Trophoblast cell (in vitro differentiated cells and primary cell): ENCODE results near the gene STK25.

Source experiments
- DNase-seq, 2 donors: peaks; one replicate each; pipeline ENCODE4 v3.0.0-alpha.2; 2016
- H2AFZ ChIP-seq: 2 replicates; pipeline ENCODE4 v1.6.1; 2013; ENCODE audit warnings: low read length, moderate library complexity, mild to moderate bottlenecking; ENCODE audit not compliant: insufficient read depth, poor library complexity
- H2AK5ac ChIP-seq: 2 replicates; pipeline ENCODE4 v1.6.1; 2013; ENCODE audit warnings: mild to moderate bottlenecking, low read length
- H2BK120ac ChIP-seq: 2 replicates; pipeline ENCODE4 v1.6.1; 2013; ENCODE audit warnings: low read length, mild to moderate bottlenecking, moderate library complexity; ENCODE audit not compliant: insufficient read depth, poor library complexity
- H2BK12ac ChIP-seq: 2 replicates; pipeline ENCODE4 v1.6.1; 2013; ENCODE audit warnings: mild to moderate bottlenecking, low read length, moderate library complexity
- H2BK5ac ChIP-seq: 2 replicates; pipeline ENCODE4 v1.6.1; 2013; ENCODE audit warnings: low read length, low read depth, moderate library complexity, mild to moderate bottlenecking; ENCODE audit not compliant: poor library complexity
- H3K14ac ChIP-seq: 2 replicates; pipeline ENCODE4 v1.6.1; 2013; ENCODE audit warnings: mild to moderate bottlenecking, low read length
- H3K18ac ChIP-seq: 2 replicates; pipeline ENCODE4 v1.6.1; 2013; ENCODE audit warnings: mild to moderate bottlenecking, low read length
- H3K23ac ChIP-seq: 2 replicates; pipeline ENCODE4 v1.6.1; 2013; ENCODE audit warnings: low read length
- H3K27ac ChIP-seq: 2 replicates; pipeline ENCODE4 v1.5.1; 2013; ENCODE audit warnings: low read depth, mild to moderate bottlenecking, inconsistent platforms, low read length, moderate library complexity
- H3K27me3 ChIP-seq: 2 replicates; pipeline ENCODE4 v1.6.1; 2013; ENCODE audit warnings: inconsistent platforms, mild to moderate bottlenecking, low read length, moderate library complexity; ENCODE audit not compliant: insufficient read depth
- H3K36me3 ChIP-seq, 2 experiments: 1 replicate in 1 of 2; 2 replicates in 1 of 2; pipeline ENCODE4 v1.6.1; 2013; ENCODE audit warnings: low read length in 2 of 2, mild to moderate bottlenecking in 2 of 2, moderate library complexity in 1 of 2; ENCODE audit not compliant: insufficient read depth in 2 of 2, control insufficient read depth in 1 of 2
- H3K4ac ChIP-seq: 2 replicates; pipeline ENCODE4 v1.6.1; 2013; ENCODE audit warnings: low read depth, mild to moderate bottlenecking, low read length, moderate library complexity
- H3K4me1 ChIP-seq, 2 experiments: 1 replicate in 1 of 2; 2 replicates in 1 of 2; pipeline ENCODE4 v1.6.1; 2013; ENCODE audit warnings: low read length in 2 of 2, mild to moderate bottlenecking in 2 of 2, moderate library complexity in 1 of 2; ENCODE audit not compliant: insufficient read depth in 2 of 2, control insufficient read depth in 1 of 2
- H3K4me2 ChIP-seq: 2 replicates; pipeline ENCODE4 v1.6.1; 2013; ENCODE audit warnings: inconsistent platforms, mild to moderate bottlenecking, low read length, moderate library complexity
- H3K4me3 ChIP-seq: 2 replicates; pipeline ENCODE4 v1.5.1; 2013; ENCODE audit warnings: mild to moderate bottlenecking, low read depth, low read length, inconsistent platforms
- H3K79me1 ChIP-seq: one replicate; pipeline ENCODE4 v1.6.1; 2013; ENCODE audit warnings: low read length
- H3K79me2 ChIP-seq: 2 replicates; pipeline ENCODE4 v1.6.1; 2013; ENCODE audit warnings: low read length, mild to moderate bottlenecking; ENCODE audit not compliant: control insufficient read depth, insufficient read depth, poor library complexity
- H3K9ac ChIP-seq: 2 replicates; pipeline ENCODE4 v1.6.1; 2013; ENCODE audit warnings: mild to moderate bottlenecking, low read length
- H3K9me3 ChIP-seq: 2 replicates; pipeline ENCODE4 v1.6.1; 2013; ENCODE audit warnings: low read depth, mild to moderate bottlenecking, control low read depth, inconsistent platforms, low read length; ENCODE audit not compliant: insufficient read depth
- H4K12ac ChIP-seq: 2 replicates; pipeline ENCODE4 v1.6.1; 2013; ENCODE audit warnings: low read depth, mild to moderate bottlenecking, low read length, moderate library complexity
- H4K8ac ChIP-seq: 2 replicates; pipeline ENCODE4 v1.6.1; 2013; ENCODE audit warnings: low read depth, mild to moderate bottlenecking, low read length, moderate library complexity
- H4K91ac ChIP-seq: one replicate; pipeline ENCODE4 v1.6.1; 2013; ENCODE audit warnings: low read depth, mild to moderate bottlenecking, low read length, moderate library complexity
- whole genome bisulfite sequencing: extraction: QIAGEN DNeasy Blood & Tissue Kit; methylation state at CpG from one replicate; pipeline ENCODE4 v1.1.7; 2013; ENCODE audit warnings: missing lambda C conversion rate; ENCODE audit not compliant: insufficient read length, insufficient coverage; ENCODE audit errors: extremely low coverage; 5-methylcytosine and 5-hydroxymethylcytosine counted together

The STK25 gene

GRCh38 chr2:241535871-241536655, 27.7 kb upstream of the STK25 start:
- H3K4me1 ChIP-seq, result peaks cover 7 to 9% of the 10 kb centered on the region in 2 experiments
- no peak overlapping the region for H3K14ac ChIP-seq

GRCh38 chr2:241534701-241535375, 26.5 kb upstream of the STK25 start:
- H3K14ac ChIP-seq, result no peak overlapping the region
- no peak overlapping the region for H3K23ac ChIP-seq
- WGBS, result no CpG with 5 or more reads among the region's 17 CpGs
- no peak overlapping the region for H4K91ac ChIP-seq
- H4K12ac ChIP-seq, result no peak overlapping the region
- no peak overlapping the region for H3K4me2 ChIP-seq
- DNase-seq, result no peak
- H2BK120ac ChIP-seq, result no peak overlapping the region
- no peak overlapping the region for H2AFZ ChIP-seq
- no peak overlapping the region for H3K27ac ChIP-seq
- no peaks in the 10 kb centered on the region for H3K36me3 ChIP-seq
- H3K9me3 ChIP-seq, result peaks cover 4% of the 10 kb centered on the region
- H3K9ac ChIP-seq, result no peak overlapping the region
- H3K4ac ChIP-seq, result no peak overlapping the region
- H2AK5ac ChIP-seq, result no peak overlapping the region
- no peak overlapping the region for H2BK5ac ChIP-seq
- peaks cover 2% of the 10 kb centered on the region for H3K27me3 ChIP-seq
- H3K4me3 ChIP-seq, result no peak overlapping the region
- no peaks in the 10 kb centered on the region for H3K79me1 ChIP-seq
- peaks cover 0 to 2% of the 10 kb centered on the region in 2 experiments for H3K4me1 ChIP-seq
- H3K18ac ChIP-seq, result no peak overlapping the region
- H3K79me2 ChIP-seq, result no peaks in the 10 kb centered on the region
- H4K8ac ChIP-seq, result no peak overlapping the region
- no peak overlapping the region for H2BK12ac ChIP-seq

More at GRCh38 chr2:241535871-241536655, 27.7 kb upstream of the STK25 start:
- Histone ChIP-seq H3K79me2 (no peaks in the 10 kb centered on the region), H2BK12ac (no peak overlapping the region), H4K12ac (no peak overlapping the region), H3K9me3 (peaks cover 4% of the 10 kb centered on the region), H4K91ac (no peak overlapping the region), H3K79me1 (peaks cover 2% of the 10 kb centered on the region), H3K9ac (no peak overlapping the region), H3K18ac (no peak overlapping the region), H3K4me2 (no peak overlapping the region), H2BK120ac (no peak overlapping the region), H3K27ac (no peak overlapping the region), H2AFZ (no peak overlapping the region), H3K36me3 (no peaks in the 10 kb centered on the region), H4K8ac (no peak overlapping the region), H3K23ac (no peak overlapping the region), H3K4me3 (no peak overlapping the region), H3K4ac (no peak overlapping the region), H2AK5ac (no peak overlapping the region), H3K27me3 (peaks cover 2% of the 10 kb centered on the region), H2BK5ac (no peak overlapping the region)
- WGBS, result no CpG with 5 or more reads among the region's 13 CpGs
- DNase-seq, result no peak

GRCh38 chr2:241534293-241534692, 25.9 kb upstream of the STK25 start:
- Histone ChIP-seq H3K4me2 (no peak overlapping the region), H3K4me1 (peaks cover 0 to 2% of the 10 kb centered on the region in 2 experiments), H2BK5ac (no peak overlapping the region), H3K18ac (no peak overlapping the region), H3K27me3 (peaks cover 2% of the 10 kb centered on the region), H3K79me2 (no peaks in the 10 kb centered on the region), H3K79me1 (no peaks in the 10 kb centered on the region), H4K12ac (no peak overlapping the region), H2AK5ac (no peak overlapping the region), H3K9me3 (peaks cover 4% of the 10 kb centered on the region), H2BK12ac (no peak overlapping the region), H2AFZ (no peak overlapping the region), H3K4ac (no peak overlapping the region), H3K36me3 (no peaks in the 10 kb centered on the region), H3K27ac (no peak overlapping the region), H3K14ac (no peak overlapping the region), H3K4me3 (no peak overlapping the region), H3K23ac (no peak overlapping the region), H4K91ac (no peak overlapping the region), H4K8ac (no peak overlapping the region), H3K9ac (no peak overlapping the region), H2BK120ac (no peak overlapping the region)
- DNase-seq, result no peak
- no CpG with 5 or more reads among the region's 7 CpGs for WGBS

- H3K36me3 ChIP-seq, result no peaks in the 10 kb centered on the region
- H2BK120ac ChIP-seq, result no peak overlapping the region
- peaks cover 0 to 2% of the 10 kb centered on the region in 2 experiments for H3K4me1 ChIP-seq
- no peaks in the 10 kb centered on the region for H3K79me2 ChIP-seq
- H2AFZ ChIP-seq, result no peak overlapping the region
- H3K27me3 ChIP-seq, result peaks cover 2% of the 10 kb centered on the region
- no peak overlapping the region for H2AK5ac ChIP-seq
- H4K91ac ChIP-seq, result no peak overlapping the region
- H3K18ac ChIP-seq, result no peak overlapping the region
- H3K23ac ChIP-seq, result no peak overlapping the region
- H3K4ac ChIP-seq, result no peak overlapping the region
- H3K9me3 ChIP-seq, result peaks cover 3% of the 10 kb centered on the region
- H4K8ac ChIP-seq, result no peak overlapping the region
- no peaks in the 10 kb centered on the region for H3K79me1 ChIP-seq
- DNase-seq, result no peak
- H3K4me2 ChIP-seq, result no peak overlapping the region
- no peak overlapping the region for H2BK5ac ChIP-seq
- no peak overlapping the region for H2BK12ac ChIP-seq
- no peak overlapping the region for H3K9ac ChIP-seq
- no peak overlapping the region for H4K12ac ChIP-seq
- no peak overlapping the region for H3K14ac ChIP-seq
- H3K27ac ChIP-seq, result no peak overlapping the region
- no CpG with 5 or more reads among the region's 26 CpGs for WGBS
- H3K4me3 ChIP-seq, result no peak overlapping the region
These were observed 24.6 kb upstream of the STK25 start for GRCh38 chr2:241532733-241533601.
